PC-3 (cell line): ENCODE results near the gene ASB7. TPM values are rescaled to one million over a fixed set of nuclear protein-coding genes. Genes with fewer than 3 reads are reported as not detected.

Experiments
- ATAC-seq: fragments of 200-7000 bp; cut with Tn5 transposase; 2 replicates; pipeline ENCODE4 v1.9.1; 2020; ENCODE audit warnings: mild to moderate bottlenecking, moderate library complexity
- BruUV-seq: library from RNA; stranded (reverse); fragments of 400-500 nt; replicated peaks from 2 replicates; lab custom pipeline; 2021; lab: Mats Ljungman, UMichigan
- CTCF ChIA-PET: fragments of 300-600 bp; sonication (Branson Sonifier 250); formaldehyde crosslinking; loops from one replicate; lab custom pipeline; 2022; ENCODE audit warnings: antibody characterized with exemption; lab: Charles Lee
- POLR2A ChIA-PET: fragments of 300-600 bp; sonication (Branson Sonifier 250); formaldehyde crosslinking; loops from one replicate; lab custom pipeline; 2022; ENCODE audit warnings: antibody characterized with exemption; ENCODE audit not compliant: unreplicated experiment; lab: Charles Lee
- DNase-seq: peaks from one replicate; pipeline ENCODE4 v3.0.0-alpha.2; 2015
- H2AFZ ChIP-seq: fragments of 300-600 bp; sonication (generic); 2 replicates; pipeline ENCODE4 v1.6.0; 2016; ENCODE audit warnings: antibody characterized with exemption, low read length
- H3F3A ChIP-seq: fragments of 300-600 bp; sonication (generic); one replicate; pipeline ENCODE4 v1.6.0; 2017; ENCODE audit warnings: antibody characterized with exemption, low read length, control low read depth, mild to moderate bottlenecking; ENCODE audit not compliant: unreplicated experiment
- H3K27ac ChIP-seq: fragments of 300-600 bp; sonication (generic); 2 replicates; pipeline ENCODE4 v1.5.1; 2016; ENCODE audit warnings: mild to moderate bottlenecking, low read length
- H3K27me3 ChIP-seq: fragments of 300-600 bp; sonication (generic); 2 replicates; pipeline ENCODE4 v1.6.1; 2016; ENCODE audit warnings: low read length, mixed read lengths
- H3K36me3 ChIP-seq: fragments of 300-600 bp; sonication (generic); 2 replicates; pipeline ENCODE4 v1.6.1; 2016; ENCODE audit warnings: low read depth, mixed run types, low read length, mixed read lengths
- H3K4me1 ChIP-seq: fragments of 300-600 bp; sonication (generic); 2 replicates; pipeline ENCODE4 v1.5.1; 2016; ENCODE audit warnings: low read length; ENCODE audit not compliant: insufficient read depth
- H3K4me2 ChIP-seq: fragments of 300-600 bp; sonication (generic); 2 replicates; pipeline ENCODE4 v1.6.0; 2016; ENCODE audit warnings: low read length
- H3K4me3 ChIP-seq: fragments of 300-600 bp; sonication (generic); 2 replicates; pipeline ENCODE4 v1.5.1; 2016; ENCODE audit warnings: mild to moderate bottlenecking, low read length, mixed read lengths
- H3K79me2 ChIP-seq: fragments of 300-600 bp; sonication (generic); 2 replicates; pipeline ENCODE4 v1.6.1; 2017; ENCODE audit warnings: low read length, mixed read lengths
- H3K9ac ChIP-seq: fragments of 300-600 bp; sonication (generic); 2 replicates; pipeline ENCODE4 v1.6.0; 2016; ENCODE audit warnings: mild to moderate bottlenecking, low read length
- H3K9me2 ChIP-seq: fragments of 300-600 bp; sonication (generic); replicated peaks from 2 replicates; pipeline ENCODE4 v1.6.1; 2016; ENCODE audit warnings: mixed run types, low read length, mixed read lengths
- H3K9me3 ChIP-seq: fragments of 300-600 bp; sonication (generic); 2 replicates; pipeline ENCODE4 v1.6.1; 2016; ENCODE audit warnings: low read length, mixed read lengths
- H4K20me1 ChIP-seq: fragments of 300-600 bp; sonication (generic); 2 replicates; pipeline ENCODE4 v1.6.1; 2016; ENCODE audit warnings: low read length, mixed read lengths
- EZH2 ChIP-seq: fragments of 300-600 bp; sonication (generic); IDR thresholded peaks from one replicate; pipeline ENCODE4 v1.6.1; 2017; ENCODE audit warnings: antibody characterized with exemption, mild to moderate bottlenecking, low read length; ENCODE audit not compliant: unreplicated experiment
- EZH2phosphoT487 ChIP-seq: fragments of 300-600 bp; sonication (generic); IDR thresholded peaks from 2 replicates; pipeline ENCODE4 v1.6.1; 2018; ENCODE audit warnings: mild to moderate bottlenecking, antibody characterized with exemption, low read length, borderline replicate concordance
- intact Hi-C: fragments of 100-400 bp; cut with micrococcal nuclease; formaldehyde crosslinking; loops from 2 replicates; pipeline ENCODE4 v1.9.0; 2023
- total RNA-seq: library from RNA; depleted of rRNA; stranded (reverse); fragments of >200 nt; gene quantifications from 2 replicates; pipeline ENCODE4 v1.2.3, GENCODE V29; 2014
- TF ChIP-seq, protein P1 (sequence below): fragments of 300-600 bp; sonication (generic); conservative IDR thresholded peaks from 2 replicates; pipeline ENCODE4 v1.5.1; 2017; ENCODE audit warnings: antibody characterized with exemption, low read depth, mild to moderate bottlenecking, low read length

ASB7 gene
- total RNA-seq, 1 experiment from 2014 or later, result 7.8 TPM

DNA sequence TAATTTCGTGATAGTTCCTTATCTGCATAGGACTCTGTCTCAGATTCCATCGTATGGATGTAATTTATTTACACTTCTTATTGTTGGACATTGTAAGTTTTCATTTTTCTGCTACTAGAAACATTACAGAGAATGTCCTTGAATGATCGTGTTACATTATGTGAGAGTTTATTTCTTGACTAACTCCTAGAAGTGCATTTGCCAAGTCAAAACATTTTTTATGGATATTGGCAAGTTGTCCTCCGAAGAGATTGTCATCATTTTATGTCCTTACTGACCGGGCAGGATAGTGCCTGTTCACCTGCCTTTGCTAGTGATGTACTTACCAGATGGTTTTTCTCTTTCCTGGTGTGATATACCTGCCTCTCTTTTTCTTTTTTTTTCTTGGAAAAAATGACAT, 13.4 kb downstream of the ASB7 start:
- intact Hi-C loops, result no loop called here
- TF ChIP-seq EZH2phosphoT487 (no peak), EZH2 (no peak)
- TF ChIP-seq, protein P1, sequence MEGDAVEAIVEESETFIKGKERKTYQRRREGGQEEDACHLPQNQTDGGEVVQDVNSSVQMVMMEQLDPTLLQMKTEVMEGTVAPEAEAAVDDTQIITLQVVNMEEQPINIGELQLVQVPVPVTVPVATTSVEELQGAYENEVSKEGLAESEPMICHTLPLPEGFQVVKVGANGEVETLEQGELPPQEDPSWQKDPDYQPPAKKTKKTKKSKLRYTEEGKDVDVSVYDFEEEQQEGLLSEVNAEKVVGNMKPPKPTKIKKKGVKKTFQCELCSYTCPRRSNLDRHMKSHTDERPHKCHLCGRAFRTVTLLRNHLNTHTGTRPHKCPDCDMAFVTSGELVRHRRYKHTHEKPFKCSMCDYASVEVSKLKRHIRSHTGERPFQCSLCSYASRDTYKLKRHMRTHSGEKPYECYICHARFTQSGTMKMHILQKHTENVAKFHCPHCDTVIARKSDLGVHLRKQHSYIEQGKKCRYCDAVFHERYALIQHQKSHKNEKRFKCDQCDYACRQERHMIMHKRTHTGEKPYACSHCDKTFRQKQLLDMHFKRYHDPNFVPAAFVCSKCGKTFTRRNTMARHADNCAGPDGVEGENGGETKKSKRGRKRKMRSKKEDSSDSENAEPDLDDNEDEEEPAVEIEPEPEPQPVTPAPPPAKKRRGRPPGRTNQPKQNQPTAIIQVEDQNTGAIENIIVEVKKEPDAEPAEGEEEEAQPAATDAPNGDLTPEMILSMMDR, result no peak
- H3K27me3 ChIP-seq, result no peaks in the 10 kb centered on the region
- H3K27ac ChIP-seq, result no peak overlapping the region
- no peaks in the 10 kb centered on the region for H3K79me2 ChIP-seq
- POLR2A ChIA-PET, result no interaction called here
- H3K4me1 ChIP-seq, result no peaks in the 10 kb centered on the region
- H3K36me3 ChIP-seq, result peaks cover 16% of the 10 kb centered on the region; the same call in 1 of the 2 replicates
- ATAC-seq, result no peak
- H3K4me2 ChIP-seq, result no peak overlapping the region
- H3K9me3 ChIP-seq, result no peaks in the 10 kb centered on the region
- H3K4me3 ChIP-seq, result no peak overlapping the region
- DNase-seq, result no peak
- no TSS peak for BruUV-seq
- no peaks in the 10 kb centered on the region for H4K20me1 ChIP-seq
- no peaks in the 10 kb centered on the region for H3K9me2 ChIP-seq
- H3K9ac ChIP-seq, result no peak overlapping the region
- H3F3A ChIP-seq, result no peaks in the 10 kb centered on the region
- H2AFZ ChIP-seq, result no peak overlapping the region
- CTCF ChIA-PET, result interaction anchor here (0.5 kb wide), 1 partner anchor 48 kb away, joined by 3 read pairs; no protein-coding TSS in a partner anchor

DNA sequence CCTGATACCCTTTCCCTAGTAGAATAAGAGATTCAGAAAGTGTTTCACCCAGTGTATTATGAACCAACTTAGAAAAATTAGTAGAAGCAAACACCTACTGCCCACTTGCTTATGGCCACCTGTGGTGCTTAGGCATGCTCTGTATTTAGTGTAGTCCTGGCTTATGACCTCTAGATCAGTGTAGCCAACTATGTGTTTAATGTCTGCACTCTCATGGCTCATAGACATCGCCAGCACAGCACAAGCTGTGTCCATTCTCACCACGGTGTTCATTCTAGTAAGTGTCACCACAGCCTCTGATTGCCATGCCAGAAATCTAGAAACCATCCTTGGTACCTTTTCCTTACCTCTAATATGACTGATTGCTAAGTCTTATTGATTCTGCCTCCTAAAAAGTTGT, 14.3 kb downstream of the ASB7 start:
- TF ChIP-seq EZH2, result no peak
- TF ChIP-seq EZH2phosphoT487, result no peak
- TF ChIP-seq, protein P1, result no peak
- Histone ChIP-seq H3K9me2 (no peaks in the 10 kb centered on the region), H2AFZ (no peak overlapping the region), H3K36me3 (peaks cover 22% of the 10 kb centered on the region), H3K4me3 (no peak overlapping the region), H3K27ac (no peak overlapping the region), H3K79me2 (no peaks in the 10 kb centered on the region), H3K9me3 (no peaks in the 10 kb centered on the region), H3K4me2 (no peak overlapping the region), H3K9ac (no peak overlapping the region), H3K4me1 (no peaks in the 10 kb centered on the region), H3K27me3 (no peaks in the 10 kb centered on the region), H4K20me1 (no peaks in the 10 kb centered on the region), H3F3A (no peaks in the 10 kb centered on the region)
- intact Hi-C loops, result no loop called here
- CTCF ChIA-PET, result no interaction called here
- no TSS peak for BruUV-seq
- no peak for DNase-seq
- POLR2A ChIA-PET, result no interaction called here
- no peak for ATAC-seq

DNA sequence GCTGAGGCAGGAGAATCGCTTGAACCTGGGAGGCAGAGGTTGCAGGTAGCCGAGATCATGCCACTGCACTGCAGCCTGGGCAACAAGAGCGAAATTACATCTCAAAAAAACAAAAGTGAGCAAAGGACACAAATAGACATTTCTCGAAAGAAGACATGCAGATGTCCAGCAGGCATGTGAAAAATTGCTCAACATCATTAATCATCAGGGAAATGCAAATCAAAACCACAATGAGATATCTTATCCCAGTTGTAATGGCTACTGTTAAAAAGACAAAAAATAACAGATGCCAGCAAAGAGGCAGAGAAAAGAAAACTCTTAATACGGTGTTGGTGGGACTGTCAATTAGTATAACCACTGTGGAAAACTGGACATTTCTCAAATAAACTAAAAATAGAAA, 20.9 kb downstream of the ASB7 start:
- Histone ChIP-seq H3K4me2 (no peak overlapping the region), H3K27ac (no peak overlapping the region), H4K20me1 (no peaks in the 10 kb centered on the region), H3K9me2 (no peaks in the 10 kb centered on the region), H3K36me3 (peaks cover 19% of the 10 kb centered on the region), H3K9me3 (no peaks in the 10 kb centered on the region), H3K4me3 (no peak overlapping the region), H3F3A (no peaks in the 10 kb centered on the region), H3K4me1 (peaks cover 5% of the 10 kb centered on the region), H3K79me2 (no peaks in the 10 kb centered on the region; the same call in 1 of the 2 replicates), H3K27me3 (no peaks in the 10 kb centered on the region), H3K9ac (no peak overlapping the region), H2AFZ (no peak overlapping the region)
- intact Hi-C loops, result no loop called here
- DNase-seq (no peak), ATAC-seq (no peak)
- BruUV-seq, result no TSS peak
- POLR2A ChIA-PET, result no interaction called here
- CTCF ChIA-PET, result no interaction called here
- TF ChIP-seq, protein P1, result no peak
- TF ChIP-seq EZH2 (no peak), EZH2phosphoT487 (no peak)
